Measurements from ENCODE around the gene RAVER2. TPM values are rescaled to one million over a fixed set of nuclear protein-coding genes. Genes with fewer than 3 reads are reported as not detected.
"Not testable (repeated sequence)": the region's sequence is repeated elsewhere in the genome, so short reads cannot be mapped to it uniquely, and the experiment has no call there.

Gene RAVER2
- total and polyA plus RNA-seq, 2 experiments from 2014 or later, result 0.63 to 2.4 TPM

GRCh38 chr1:64814427-64814826 lies 69.6 kb downstream of the RAVER2 start:
- no peaks in the 10 kb centered on the region for H3K4me1 ChIP-seq (ENCODE audit: insufficient read depth)
- H2AFZ ChIP-seq, result no peak overlapping the region
- no peak overlapping the region for H3K4me3 ChIP-seq
- TF ChIP-seq EZH2 (IDR thresholded peaks at IDR 0.05; ENCODE audit: insufficient read depth, poor library complexity, severe bottlenecking), result no peak
- TF ChIP-seq EZH2phosphoT487 (IDR thresholded peaks at IDR 0.05; ENCODE audit: insufficient read depth, low read depth), result no peak
- no peak overlapping the region for H3K27ac ChIP-seq
- no peak overlapping the region for H3K9ac ChIP-seq
- H3K4me2 ChIP-seq (ENCODE audit: unreplicated experiment), result no peak overlapping the region
- no peaks in the 10 kb centered on the region for H3K9me2 ChIP-seq (ENCODE audit: insufficient read depth)
- no peaks in the 10 kb centered on the region for H3K27me3 ChIP-seq (replicated peaks; ENCODE audit: insufficient read depth)
- WGBS, 2 experiments (ENCODE audit: low coverage in 1 of 2, low lambda C conversion rate in 2 of 2, missing lambda C conversion rate in 2 of 2), result 91 to 98% methylated on average over 1 of the region's 1 CpG
- H4K20me1 ChIP-seq (ENCODE audit: insufficient read depth), result no peaks in the 10 kb centered on the region
- H3K9me3 ChIP-seq (ENCODE audit: low read depth), result no peaks in the 10 kb centered on the region
- no peak for DNase-seq
- no peaks in the 10 kb centered on the region for H3K79me2 ChIP-seq (ENCODE audit: insufficient read depth)
- no peaks in the 10 kb centered on the region for H3K36me3 ChIP-seq (ENCODE audit: low read depth)
- in situ Hi-C loops (cut with MboI), result loop anchor here (10.0 kb wide), 2 partner anchors 120 to 530 kb away; no protein-coding TSS in a partner anchor
- no peaks in the 10 kb centered on the region for H3F3A ChIP-seq (ENCODE audit: insufficient read depth)

- not testable (repeated sequence) for H3K27me3 ChIP-seq (replicated peaks; ENCODE audit: insufficient read depth); H3K27ac ChIP-seq; DNase-seq; H3F3A ChIP-seq (ENCODE audit: insufficient read depth); H2AFZ ChIP-seq; H3K9me3 ChIP-seq (ENCODE audit: low read depth); H3K4me2 ChIP-seq (ENCODE audit: unreplicated experiment); H3K79me2 ChIP-seq (ENCODE audit: insufficient read depth); H3K9me2 ChIP-seq (ENCODE audit: insufficient read depth); H3K9ac ChIP-seq; H3K4me1 ChIP-seq (ENCODE audit: insufficient read depth); H3K4me3 ChIP-seq; H3K36me3 ChIP-seq (ENCODE audit: low read depth); H4K20me1 ChIP-seq (ENCODE audit: insufficient read depth)
- in situ Hi-C loops (cut with MboI), result loop anchor here (10.0 kb wide), 2 partner anchors 123 to 533 kb away; no protein-coding TSS in a partner anchor
- WGBS, 2 experiments (ENCODE audit: low coverage in 1 of 2, low lambda C conversion rate in 2 of 2, missing lambda C conversion rate in 2 of 2), result 74 to 87% methylated on average over 5 of the region's 5 CpGs
These were observed 72.5 kb downstream of the RAVER2 start for GRCh38 chr1:64817364-64817763.

DNA sequence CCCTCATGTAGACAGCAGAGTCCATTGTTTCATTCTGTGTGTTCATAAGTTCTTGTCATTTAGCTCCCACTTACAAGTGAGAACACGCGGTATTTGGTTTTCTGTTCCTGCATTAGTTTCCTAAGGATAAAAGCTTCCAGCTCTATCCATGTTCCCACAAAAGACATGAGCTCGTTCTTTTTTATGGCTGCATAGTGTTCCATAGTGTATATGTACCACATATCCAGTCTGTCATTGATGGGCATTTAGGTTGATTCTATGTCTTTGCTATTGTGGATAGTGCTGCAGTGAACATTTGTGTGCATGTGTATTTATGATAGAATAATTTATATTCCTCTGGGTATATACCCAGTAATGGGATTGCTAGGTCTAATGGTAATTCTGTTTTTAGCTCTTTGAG lies 75.7 kb downstream of the RAVER2 start:
- H3K79me2 ChIP-seq (ENCODE audit: insufficient read depth); H3K9ac ChIP-seq; H3K4me2 ChIP-seq (ENCODE audit: unreplicated experiment); H3K27me3 ChIP-seq (replicated peaks; ENCODE audit: insufficient read depth); DNase-seq; H3K27ac ChIP-seq; H3K9me3 ChIP-seq (ENCODE audit: low read depth); H3K36me3 ChIP-seq (ENCODE audit: low read depth); in situ Hi-C loops (cut with MboI); H3F3A ChIP-seq (ENCODE audit: insufficient read depth); H3K4me1 ChIP-seq (ENCODE audit: insufficient read depth); H2AFZ ChIP-seq; H3K9me2 ChIP-seq (ENCODE audit: insufficient read depth); H3K4me3 ChIP-seq; H4K20me1 ChIP-seq (ENCODE audit: insufficient read depth): not testable (repeated sequence)
- 96 to 98% methylated on average over 3 of the region's 3 CpGs for WGBS, 2 experiments (ENCODE audit: low coverage in 1 of 2, low lambda C conversion rate in 2 of 2, missing lambda C conversion rate in 2 of 2)

DNA sequence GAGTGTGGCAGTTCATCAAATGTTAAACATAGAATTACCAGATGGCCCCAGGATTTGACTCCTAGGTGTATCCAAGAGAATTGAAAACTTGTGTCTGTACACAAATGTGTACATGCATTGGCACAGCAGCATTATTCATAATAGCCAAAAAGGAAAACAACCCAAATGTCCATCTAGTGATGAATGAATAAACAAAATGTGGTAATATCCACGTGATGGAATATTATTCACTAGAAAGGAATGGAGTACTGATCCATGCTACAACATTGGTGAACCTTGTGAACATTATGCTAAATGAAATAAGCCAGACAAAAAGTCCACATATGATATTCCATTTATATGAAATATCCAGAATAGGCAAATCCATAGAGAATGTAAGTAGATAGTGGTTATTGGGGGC lies 77.7 kb downstream of the RAVER2 start:
- Histone ChIP-seq H4K20me1 (ENCODE audit: insufficient read depth) (no peaks in the 10 kb centered on the region), H3K9me3 (ENCODE audit: low read depth) (no peaks in the 10 kb centered on the region), H3K36me3 (ENCODE audit: low read depth) (no peaks in the 10 kb centered on the region), H3K4me2 (ENCODE audit: unreplicated experiment) (no peak overlapping the region), H3K27me3 (replicated peaks; ENCODE audit: insufficient read depth) (no peaks in the 10 kb centered on the region), H3K4me3 (no peak overlapping the region), H3K9me2 (ENCODE audit: insufficient read depth) (no peaks in the 10 kb centered on the region), H3K27ac (no peak overlapping the region), H2AFZ (no peak overlapping the region), H3K79me2 (ENCODE audit: insufficient read depth) (no peaks in the 10 kb centered on the region), H3F3A (ENCODE audit: insufficient read depth) (no peaks in the 10 kb centered on the region), H3K4me1 (ENCODE audit: insufficient read depth) (peaks cover 5% of the 10 kb centered on the region; the same call in 1 of the 2 replicates), H3K9ac (no peak overlapping the region)
- WGBS, 2 experiments (ENCODE audit: low coverage in 1 of 2, low lambda C conversion rate in 2 of 2, missing lambda C conversion rate in 2 of 2), result 0% methylated on average over 1 of the region's 1 CpG
- TF ChIP-seq EZH2 (IDR thresholded peaks at IDR 0.05; ENCODE audit: insufficient read depth, poor library complexity, severe bottlenecking) (no peak), EZH2phosphoT487 (IDR thresholded peaks at IDR 0.05; ENCODE audit: insufficient read depth, low read depth) (no peak)
- DNase-seq, result peak; percentile 49
- in situ Hi-C loops (cut with MboI), result no loop called here

Data from GM23248 (cell line).